CD14-positive monocyte (primary cell): ENCODE results near the gene ARVCF. TPM values are rescaled to one million over a fixed set of nuclear protein-coding genes. Genes with fewer than 3 reads are reported as not detected.

Source experiments
- DNase-seq, 3 donors: peaks; one replicate each; pipeline ENCODE4 v3.0.0-alpha.2; 2011 to 2022
- H2AFZ ChIP-seq: 2 replicates; pipeline ENCODE4 v1.6.0; 2012; ENCODE audit warnings: mild to moderate bottlenecking, low read depth, low read length, inconsistent platforms; ENCODE audit not compliant: insufficient read depth, poor library complexity, severe bottlenecking
- H3K27ac ChIP-seq, 2 donors: 1 replicate in 1 of 2; 2 replicates in 1 of 2; pipeline ENCODE4 v1.5.1; 2012 to 2013; ENCODE audit warnings: low read length in 2 of 2, control low read depth in 1 of 2, inconsistent platforms in 1 of 2, low read depth in 1 of 2, mild to moderate bottlenecking in 1 of 2
- H3K27me3 ChIP-seq, 2 donors: one replicate each; pipeline versions ENCODE4 v1.6.0 to v1.6.1; 2011 to 2013; ENCODE audit warnings: low read length in 2 of 2; ENCODE audit not compliant: control insufficient read depth in 2 of 2, insufficient read depth in 2 of 2
- H3K36me3 ChIP-seq, 2 donors: replicated peaks in 1 of 2; 1 replicate in 1 of 2; 2 replicates in 1 of 2; pipeline versions ENCODE4 v1.5.1 to v1.6.1; 2012 to 2013; ENCODE audit warnings: low read length in 2 of 2, control low read depth in 1 of 2, inconsistent platforms in 1 of 2, mild to moderate bottlenecking in 1 of 2; ENCODE audit not compliant: insufficient read depth in 2 of 2, control insufficient read depth in 1 of 2
- H3K4me1 ChIP-seq, 2 donors: 1 replicate in 1 of 2; 2 replicates in 1 of 2; pipeline versions ENCODE4 v1.5.1 to v1.6.1; 2012 to 2013; ENCODE audit warnings: low read length in 2 of 2, control low read depth in 1 of 2, inconsistent platforms in 1 of 2, mild to moderate bottlenecking in 1 of 2, moderate library complexity in 1 of 2; ENCODE audit not compliant: insufficient read depth in 2 of 2, control insufficient read depth in 1 of 2
- H3K4me2 ChIP-seq: replicated peaks from 2 replicates; pipeline ENCODE3; 2012; ENCODE audit warnings: low read length, moderate library complexity, mild to moderate bottlenecking; ENCODE audit not compliant: poor library complexity, severe bottlenecking; ENCODE audit errors: extremely low read depth
- H3K4me3 ChIP-seq, 3 experiments: fragments of 200-600 bp in 1 of 3; sonication (generic) in 1 of 3; replicated peaks in 1 of 3; 1 replicate in 2 of 3; 2 replicates in 1 of 3; pipeline ENCODE4 v1.5.1; 2011 to 2013; ENCODE audit warnings: low read length in 3 of 3, mild to moderate bottlenecking in 3 of 3, control low read depth in 2 of 3, low read depth in 2 of 3, inconsistent platforms in 1 of 3, moderate library complexity in 1 of 3
- H3K79me2 ChIP-seq: 2 replicates; pipeline ENCODE4 v1.6.0; 2012; ENCODE audit warnings: mild to moderate bottlenecking, control low read depth, inconsistent platforms, low read length, moderate library complexity; ENCODE audit not compliant: insufficient read depth
- H3K9ac ChIP-seq: 2 replicates; pipeline ENCODE4 v1.6.0; 2017; ENCODE audit warnings: low read length, mild to moderate bottlenecking; ENCODE audit not compliant: insufficient read depth, poor library complexity, severe bottlenecking
- H3K9me3 ChIP-seq, 2 donors: replicated peaks in 1 of 2; 1 replicate in 1 of 2; 2 replicates in 1 of 2; pipeline versions ENCODE4 v1.5.1 to v1.6.1; 2012 to 2013; ENCODE audit warnings: low read length in 2 of 2, control low read depth in 1 of 2; ENCODE audit not compliant: control insufficient read depth in 1 of 2, insufficient read depth in 1 of 2
- H4K20me1 ChIP-seq: 2 replicates; pipeline ENCODE4 v1.6.0; 2012; ENCODE audit warnings: mild to moderate bottlenecking, low read length, control low read depth, moderate library complexity; ENCODE audit not compliant: insufficient read depth
- H3K27ac Mint-ChIP-seq, 7 donors: one replicate each; pipeline ENCODE4 v1.8.0; 2020; ENCODE audit warnings: mild to moderate bottlenecking in 7 of 7, mixed read lengths in 7 of 7, moderate library complexity in 6 of 7, inconsistent platforms in 2 of 7
- H3K27me3 Mint-ChIP-seq, 3 donors: one replicate each; pipeline ENCODE4 v1.8.0; 2021 to 2022; ENCODE audit warnings: low read depth in 3 of 3, mild to moderate bottlenecking in 3 of 3, mixed read lengths in 3 of 3, moderate library complexity in 3 of 3, inconsistent platforms in 1 of 3
- H3K36me3 Mint-ChIP-seq, 2 donors: one replicate each; pipeline ENCODE4 v1.8.0; 2020; ENCODE audit warnings: mixed read lengths in 2 of 2, inconsistent platforms in 1 of 2, mild to moderate bottlenecking in 1 of 2
- H3K4me1 Mint-ChIP-seq: one replicate; pipeline ENCODE4 v1.8.0; 2020; ENCODE audit warnings: mild to moderate bottlenecking, mixed read lengths
- H3K4me3 Mint-ChIP-seq, 2 donors: one replicate each; pipeline ENCODE4 v1.8.0; 2020; ENCODE audit warnings: mild to moderate bottlenecking in 2 of 2, mixed read lengths in 2 of 2, moderate library complexity in 1 of 2
- H3K9me3 Mint-ChIP-seq, 7 donors: one replicate each; pipeline ENCODE4 v1.8.0; 2020 to 2022; ENCODE audit warnings: mixed read lengths in 7 of 7, mild to moderate bottlenecking in 6 of 7, moderate library complexity in 6 of 7, inconsistent platforms in 2 of 7
- CTCF ChIP-seq: fragments of 200-600 bp; IDR thresholded peaks from one replicate; pipeline ENCODE4 v1.8.0; 2022; ENCODE audit warnings: antibody characterized with exemption, mild to moderate bottlenecking
- WGBS: methylation state at CpG from one replicate; pipeline ENCODE4 v1.1.5; 2013; ENCODE audit warnings: missing lambda C conversion rate; ENCODE audit not compliant: insufficient coverage; 5-methylcytosine and 5-hydroxymethylcytosine counted together
- intact Hi-C, 2 donors: fragments of 100-400 bp; cut with micrococcal nuclease; formaldehyde crosslinking; loops; one replicate each; pipeline versions ENCODE4 v1.15.0 to v1.15.1; 2023
- polyA plus RNA-seq, 3 donors: library from polyadenylated mRNA; depleted of rRNA in 1 of 3; unstranded in 2 of 3; stranded (reverse) in 1 of 3; fragments of 300-500 nt in 2 of 3; fragments of >200 nt in 1 of 3; fragmentation: Illumina TruSeq in 2 of 3; gene quantifications; 1 replicate in 2 of 3; 2 replicates in 1 of 3; pipeline ENCODE4 v1.2.3, GENCODE V29; 2012 to 2021

ARVCF gene
- polyA plus RNA-seq, 3 donors: 0.31 to 2.6 (median 0.44) TPM

- H3K36me3 ChIP-seq: no peaks in the 10 kb centered on the region
- Mint-ChIP-seq H3K36me3 (no peaks in the 10 kb centered on the region), H3K27ac (no peak overlapping the region), H3K4me3 (no peak overlapping the region), H3K9me3 (peaks cover 13 to 18% (median 15%) of the 10 kb centered on the region in 7 donors), H3K27me3 (peaks cover 8 to 22% (median 10%) of the 10 kb centered on the region in 3 donors), H3K4me1 (no peaks in the 10 kb centered on the region)
- no peak overlapping the region for H3K4me2 ChIP-seq
- WGBS: 82% methylated on average over 3 of the region's 8 CpGs
- H3K4me1 ChIP-seq: no peaks in the 10 kb centered on the region
- H3K9ac ChIP-seq: no peak overlapping the region
- no peak for DNase-seq
- no peak overlapping the region for H2AFZ ChIP-seq
- no peak for TF ChIP-seq CTCF
- H3K27me3 ChIP-seq: no peaks in the 10 kb centered on the region
- no peak overlapping the region for H3K27ac ChIP-seq
- H3K79me2 ChIP-seq: no peaks in the 10 kb centered on the region
- intact Hi-C loops: no loop called here
- H3K4me3 ChIP-seq: no peak overlapping the region
- no peaks in the 10 kb centered on the region for H4K20me1 ChIP-seq
- H3K9me3 ChIP-seq: peaks cover under 1 to 11% of the 10 kb centered on the region in 2 donors
Measured at GRCh38 chr22:19998991-19999820, 17.4 kb downstream of the ARVCF start.

- Mint-ChIP-seq H3K27ac (no peak overlapping the region), H3K4me1 (no peaks in the 10 kb centered on the region), H3K9me3 (peaks cover 6 to 10% (median 7%) of the 10 kb centered on the region in 7 donors), H3K27me3 (peaks cover 8 to 22% (median 10%) of the 10 kb centered on the region in 3 donors), H3K4me3 (no peak overlapping the region), H3K36me3 (no peaks in the 10 kb centered on the region)
- H3K4me2 ChIP-seq: no peak overlapping the region
- H3K27ac ChIP-seq: no peak overlapping the region
- no peaks in the 10 kb centered on the region for H3K79me2 ChIP-seq
- no peak overlapping the region for H3K9ac ChIP-seq
- no peak for DNase-seq
- whole genome bisulfite sequencing: 57% methylated on average over 9 of the region's 16 CpGs
- H3K4me1 ChIP-seq: no peaks in the 10 kb centered on the region
- no peaks in the 10 kb centered on the region for H3K36me3 ChIP-seq
- intact Hi-C loops: no loop called here
- no peaks in the 10 kb centered on the region for H3K27me3 ChIP-seq
- no peak for TF ChIP-seq CTCF
- peaks cover 0 to 3% of the 10 kb centered on the region in 2 donors for H3K9me3 ChIP-seq
- H4K20me1 ChIP-seq: no peaks in the 10 kb centered on the region
- H2AFZ ChIP-seq: no peak overlapping the region
- no peak overlapping the region for H3K4me3 ChIP-seq
Measured at GRCh38 chr22:19998232-19998951, 18.2 kb downstream of the ARVCF start.
